ENCODE data around the gene CKAP5.

The CKAP5 gene

GRCh38 chr11:46738887-46739286, 107.2 kb downstream of the CKAP5 start:
- no peak overlapping the region for H3K4me2 ChIP-seq (ENCODE audit: low read depth, low read length, poor library complexity, severe bottlenecking)
- no peaks in the 10 kb centered on the region for H4K20me1 ChIP-seq (ENCODE audit: insufficient read depth, low read length, poor library complexity, severe bottlenecking)
- H3K9me2 ChIP-seq (replicated peaks; ENCODE audit: low read depth, low read length) = no peaks in the 10 kb centered on the region
- H2AFZ ChIP-seq (ENCODE audit: low read length) = no peak overlapping the region
- H3K79me2 ChIP-seq (ENCODE audit: insufficient read depth, low read length) = no peaks in the 10 kb centered on the region
- H3K27me3 ChIP-seq (ENCODE audit: insufficient read depth, low read length, poor library complexity, severe bottlenecking) = no peaks in the 10 kb centered on the region
- no peaks in the 10 kb centered on the region for H3K4me1 ChIP-seq (ENCODE audit: insufficient read depth, low read length, poor library complexity, severe bottlenecking)
- no peak overlapping the region for H3K9ac ChIP-seq (ENCODE audit: low read depth, low read length, poor library complexity, severe bottlenecking)
- peaks cover 28% of the 10 kb centered on the region; the same call in 1 of the 2 replicates for H3K36me3 ChIP-seq (ENCODE audit: insufficient read depth, low read length)
- TF ChIP-seq EZH2phosphoT487 (IDR thresholded peaks at IDR 0.05; ENCODE audit: borderline replicate concordance) = no peak
- TF ChIP-seq CTCF (conservative IDR thresholded peaks at IDR 0.05; ENCODE audit: low read length) = no peak
- H3K9me3 ChIP-seq (ENCODE audit: insufficient read depth, low read depth, low read length) = no peaks in the 10 kb centered on the region
- H3K4me3 ChIP-seq (ENCODE audit: low read length, poor library complexity, severe bottlenecking) = no peak overlapping the region
- H3F3A ChIP-seq (ENCODE audit: low read depth) = no peaks in the 10 kb centered on the region

GRCh38 chr11:46737699-46738098, 108.4 kb downstream of the CKAP5 start:
- Histone ChIP-seq H3K9me2 (replicated peaks; ENCODE audit: low read depth, low read length) (no peaks in the 10 kb centered on the region), H3F3A (ENCODE audit: low read depth) (no peaks in the 10 kb centered on the region), H3K4me2 (ENCODE audit: low read depth, low read length, poor library complexity, severe bottlenecking) (no peak overlapping the region), H2AFZ (ENCODE audit: low read length) (no peak overlapping the region), H3K27me3 (ENCODE audit: insufficient read depth, low read length, poor library complexity, severe bottlenecking) (no peaks in the 10 kb centered on the region), H3K9me3 (ENCODE audit: insufficient read depth, low read depth, low read length) (no peaks in the 10 kb centered on the region), H4K20me1 (ENCODE audit: insufficient read depth, low read length, poor library complexity, severe bottlenecking) (no peaks in the 10 kb centered on the region), H3K4me1 (ENCODE audit: insufficient read depth, low read length, poor library complexity, severe bottlenecking) (no peaks in the 10 kb centered on the region), H3K36me3 (ENCODE audit: insufficient read depth, low read length) (peaks cover 16% of the 10 kb centered on the region; the same call in 1 of the 2 replicates), H3K9ac (ENCODE audit: low read depth, low read length, poor library complexity, severe bottlenecking) (no peak overlapping the region), H3K79me2 (ENCODE audit: insufficient read depth, low read length) (no peaks in the 10 kb centered on the region), H3K4me3 (ENCODE audit: low read length, poor library complexity, severe bottlenecking) (no peak overlapping the region)
- TF ChIP-seq CTCF (conservative IDR thresholded peaks at IDR 0.05; ENCODE audit: low read length) (no peak), EZH2phosphoT487 (IDR thresholded peaks at IDR 0.05; ENCODE audit: borderline replicate concordance) (no peak)

GRCh38 chr11:46736615-46737014, 109.5 kb downstream of the CKAP5 start:
- Histone ChIP-seq H3K4me2 (ENCODE audit: low read depth, low read length, poor library complexity, severe bottlenecking) (no peak overlapping the region), H3F3A (ENCODE audit: low read depth) (no peaks in the 10 kb centered on the region), H4K20me1 (ENCODE audit: insufficient read depth, low read length, poor library complexity, severe bottlenecking) (no peaks in the 10 kb centered on the region), H3K9me2 (replicated peaks; ENCODE audit: low read depth, low read length) (no peaks in the 10 kb centered on the region), H3K4me1 (ENCODE audit: insufficient read depth, low read length, poor library complexity, severe bottlenecking) (no peaks in the 10 kb centered on the region), H3K79me2 (ENCODE audit: insufficient read depth, low read length) (no peaks in the 10 kb centered on the region), H3K36me3 (ENCODE audit: insufficient read depth, low read length) (peaks cover 5% of the 10 kb centered on the region; the same call in 1 of the 2 replicates), H3K9ac (ENCODE audit: low read depth, low read length, poor library complexity, severe bottlenecking) (no peak overlapping the region), H3K4me3 (ENCODE audit: low read length, poor library complexity, severe bottlenecking) (no peak overlapping the region), H2AFZ (ENCODE audit: low read length) (no peak overlapping the region), H3K27me3 (ENCODE audit: insufficient read depth, low read length, poor library complexity, severe bottlenecking) (no peaks in the 10 kb centered on the region), H3K9me3 (ENCODE audit: insufficient read depth, low read depth, low read length) (no peaks in the 10 kb centered on the region)
- no peak for TF ChIP-seq CTCF (conservative IDR thresholded peaks at IDR 0.05; ENCODE audit: low read length)

Measured in Loucy (cell line).